Measurements from ENCODE around the gene NCAM2. TPM values are rescaled to one million over a fixed set of nuclear protein-coding genes. Genes with fewer than 3 reads are reported as not detected.
A peak's percentile ranks its signal among the peaks of the same experiment; 100 is the strongest.

Gene NCAM2
- total RNA-seq, 1 donor from 2014 or later: 1.3 TPM

GRCh38 chr21:21151231-21151630, 153.0 kb downstream of the NCAM2 start:
- H3K27me3 ChIP-seq (ENCODE audit: control insufficient read depth, insufficient read depth, low read length): no peaks in the 10 kb centered on the region
- DNase-seq (ENCODE audit: low read depth): no peak
- no peak for FAIRE-seq

GRCh38 chr21:21156397-21156796, 158.2 kb downstream of the NCAM2 start:
- no peak for DNase-seq (ENCODE audit: low read depth)
- no peaks in the 10 kb centered on the region for H3K36me3 ChIP-seq (ENCODE audit: control insufficient read depth, insufficient read depth, low read length)
- FAIRE-seq: no peak
- no peak for TF ChIP-seq CTCF (IDR thresholded peaks at IDR 0.05; ENCODE audit: insufficient read depth, low read length, severe bottlenecking)
- no peak overlapping the region for H3K4me3 ChIP-seq (ENCODE audit: low read depth, low read length)
- H3K27me3 ChIP-seq (ENCODE audit: control insufficient read depth, insufficient read depth, low read length): no peaks in the 10 kb centered on the region

More at GRCh38 chr21:21151231-21151630, 153.0 kb downstream of the NCAM2 start:
- H3K36me3 ChIP-seq (ENCODE audit: control insufficient read depth, insufficient read depth, low read length): no peaks in the 10 kb centered on the region
- H3K4me3 ChIP-seq (ENCODE audit: low read depth, low read length): no peak overlapping the region
- TF ChIP-seq CTCF (IDR thresholded peaks at IDR 0.05; ENCODE audit: insufficient read depth, low read length, severe bottlenecking): no peak

GRCh38 chr21:21156957-21157356, 158.7 kb downstream of the NCAM2 start:
- Histone ChIP-seq H3K27me3 (ENCODE audit: control insufficient read depth, insufficient read depth, low read length) (no peaks in the 10 kb centered on the region), H3K36me3 (ENCODE audit: control insufficient read depth, insufficient read depth, low read length) (no peaks in the 10 kb centered on the region), H3K4me3 (ENCODE audit: low read depth, low read length) (no peak overlapping the region)
- no peak for FAIRE-seq
- no peak for TF ChIP-seq CTCF (IDR thresholded peaks at IDR 0.05; ENCODE audit: insufficient read depth, low read length, severe bottlenecking)
- no peak for DNase-seq (ENCODE audit: low read depth)

GRCh38 chr21:21158376-21158918, 160.2 kb downstream of the NCAM2 start:
- DNase-seq (ENCODE audit: low read depth) (no peak), FAIRE-seq (no peak)
- TF ChIP-seq CTCF (IDR thresholded peaks at IDR 0.05; ENCODE audit: insufficient read depth, low read length, severe bottlenecking): no peak
- Histone ChIP-seq H3K36me3 (ENCODE audit: control insufficient read depth, insufficient read depth, low read length) (no peaks in the 10 kb centered on the region), H3K4me3 (ENCODE audit: low read depth, low read length) (no peak overlapping the region), H3K27me3 (ENCODE audit: control insufficient read depth, insufficient read depth, low read length) (no peaks in the 10 kb centered on the region)

- DNase-seq (ENCODE audit: low read depth) (peak; percentile 1), FAIRE-seq (no peak)
- Histone ChIP-seq H3K4me3 (ENCODE audit: low read depth, low read length) (no peak overlapping the region), H3K27me3 (ENCODE audit: control insufficient read depth, insufficient read depth, low read length) (no peaks in the 10 kb centered on the region), H3K36me3 (ENCODE audit: control insufficient read depth, insufficient read depth, low read length) (no peaks in the 10 kb centered on the region)
- no peak for TF ChIP-seq CTCF (IDR thresholded peaks at IDR 0.05; ENCODE audit: insufficient read depth, low read length, severe bottlenecking)
Observed at GRCh38 chr21:21159253-21159899, 161.2 kb downstream of the NCAM2 start.

GRCh38 chr21:21162786-21163185, 164.6 kb downstream of the NCAM2 start:
- FAIRE-seq: no peak

More at GRCh38 chr21:21162786-21163185, 164.6 kb downstream of the NCAM2 start:
- Histone ChIP-seq H3K36me3 (ENCODE audit: control insufficient read depth, insufficient read depth, low read length) (no peaks in the 10 kb centered on the region), H3K27me3 (ENCODE audit: control insufficient read depth, insufficient read depth, low read length) (no peaks in the 10 kb centered on the region), H3K4me3 (ENCODE audit: low read depth, low read length) (no peak overlapping the region)
- no peak for TF ChIP-seq CTCF (IDR thresholded peaks at IDR 0.05; ENCODE audit: insufficient read depth, low read length, severe bottlenecking)
- DNase-seq (ENCODE audit: low read depth): no peak
